Activated CD8-positive, alpha-beta memory T cell treated with anti-CD3 and anti-CD28 coated beads, Interleukin-2, amount 50 U/mL, for 48 hours (primary cell): Measurements from ENCODE around the gene HNRNPA1.
"Not testable (repeated sequence)": the region's sequence is repeated elsewhere in the genome, so short reads cannot be mapped to it uniquely, and the experiment has no call there.

Experiments used
- DNase-seq: peaks from one replicate; pipeline ENCODE4 v3.0.0-alpha.2; 2020

The HNRNPA1 gene

GRCh38 chr12:54299515-54300224 lies 19.1 kb downstream of the HNRNPA1 start:
- no peak for DNase-seq

- DNase-seq = no peak
Measured at GRCh38 chr12:54300225-54300731, 19.8 kb downstream of the HNRNPA1 start.

GRCh38 chr12:54300732-54301427 lies 20.4 kb downstream of the HNRNPA1 start, which contains the start of gene NFE2:
TSS of gene NFE2 (minus strand) at chr12:54301015. CDS start at chr12:54295248, 5,767 bp downstream.
- DNase-seq = peak; percentile 71

GRCh38 chr12:54301428-54302048 lies 21.0 kb downstream of the HNRNPA1 start:
- no peak for DNase-seq

- no peak for DNase-seq
Measured at GRCh38 chr12:54303640-54304039, 23.1 kb downstream of the HNRNPA1 start.

- DNase-seq = no peak
Measured at GRCh38 chr12:54304187-54304810, 23.8 kb downstream of the HNRNPA1 start.

GRCh38 chr12:54306925-54307741 lies 26.6 kb downstream of the HNRNPA1 start:
- no peak for DNase-seq

- DNase-seq = no peak
Measured at GRCh38 chr12:54311051-54311450, 30.5 kb downstream of the HNRNPA1 start.

- not testable (repeated sequence) for DNase-seq
Measured at GRCh38 chr12:54312309-54312708, 31.8 kb downstream of the HNRNPA1 start.

GRCh38 chr12:54321363-54321762 lies 40.8 kb downstream of the HNRNPA1 start:
- no peak for DNase-seq

- DNase-seq = peak; percentile 92
Measured at GRCh38 chr12:54324617-54325441, 44.3 kb downstream of the HNRNPA1 start, which contains the start of gene COPZ1. TSS of gene COPZ1 (plus strand) at chr12:54325131. CDS start at chr12:54325164, 33 bp downstream.

- not testable (repeated sequence) for DNase-seq
Measured at GRCh38 chr12:54325442-54326109, 45.0 kb downstream of the HNRNPA1 start.

GRCh38 chr12:54328595-54329337 lies 48.2 kb downstream of the HNRNPA1 start:
- DNase-seq = no peak

GRCh38 chr12:54329759-54330158 lies 49.2 kb downstream of the HNRNPA1 start:
- DNase-seq = no peak

- no peak for DNase-seq
Measured at GRCh38 chr12:54330442-54330841, 49.9 kb downstream of the HNRNPA1 start.

GRCh38 chr12:54331461-54331860 lies 50.9 kb downstream of the HNRNPA1 start:
- no peak for DNase-seq

- no peak for DNase-seq
Measured at GRCh38 chr12:54333420-54334034, 53.0 kb downstream of the HNRNPA1 start.
